CD4-positive, alpha-beta T cell treated with Interleukin-17A for 4 hours (primary cell): ENCODE results near the gene KDM4B.

ENCODE experiments used
- DNase-seq: peaks from one replicate; pipeline ENCODE4 v3.0.0-alpha.2; 2020; ENCODE audit warnings: mixed read lengths

KDM4B gene

DNA sequence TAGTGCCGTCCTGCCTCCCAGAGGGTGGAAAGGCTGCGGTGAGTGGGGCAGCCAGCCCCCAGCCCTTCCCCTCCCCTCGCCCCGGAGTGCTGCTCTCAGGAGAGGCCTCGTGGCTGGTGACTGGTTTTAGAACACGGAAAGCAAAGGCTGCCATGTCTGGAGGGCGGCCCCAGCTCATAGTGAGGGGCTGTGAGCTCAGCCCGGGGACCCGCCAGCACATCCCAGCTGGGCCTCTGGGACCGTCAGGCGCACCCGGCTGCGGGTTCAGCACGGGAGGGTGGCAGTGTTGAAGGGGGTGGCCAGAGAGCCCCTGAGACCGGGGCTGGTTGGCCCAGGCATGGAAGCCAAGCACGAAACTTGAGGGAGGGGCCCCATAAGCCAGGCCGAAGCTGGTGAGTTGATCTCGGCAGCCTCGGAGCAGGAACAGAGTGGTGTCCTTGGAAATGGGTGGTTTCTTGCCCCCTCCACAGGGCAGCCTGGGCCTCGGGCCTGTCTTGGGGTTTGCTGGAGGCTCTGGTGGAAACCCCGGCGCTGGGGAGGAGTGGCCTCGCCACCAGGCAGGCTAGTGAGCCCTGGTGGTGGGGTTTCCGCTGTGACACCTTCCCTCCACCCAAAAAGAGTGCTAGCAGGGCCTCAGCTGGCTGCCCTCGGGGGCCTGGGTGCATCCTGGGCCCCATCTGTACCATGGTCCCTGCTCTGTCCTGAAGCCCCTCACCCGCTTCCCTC is 157.7 kb downstream of the KDM4B start:
- no peak for DNase-seq

- DNase-seq: no peak
These were observed 158.8 kb downstream of the KDM4B start for GRCh38 chr19:5127717-5128116.

DNA sequence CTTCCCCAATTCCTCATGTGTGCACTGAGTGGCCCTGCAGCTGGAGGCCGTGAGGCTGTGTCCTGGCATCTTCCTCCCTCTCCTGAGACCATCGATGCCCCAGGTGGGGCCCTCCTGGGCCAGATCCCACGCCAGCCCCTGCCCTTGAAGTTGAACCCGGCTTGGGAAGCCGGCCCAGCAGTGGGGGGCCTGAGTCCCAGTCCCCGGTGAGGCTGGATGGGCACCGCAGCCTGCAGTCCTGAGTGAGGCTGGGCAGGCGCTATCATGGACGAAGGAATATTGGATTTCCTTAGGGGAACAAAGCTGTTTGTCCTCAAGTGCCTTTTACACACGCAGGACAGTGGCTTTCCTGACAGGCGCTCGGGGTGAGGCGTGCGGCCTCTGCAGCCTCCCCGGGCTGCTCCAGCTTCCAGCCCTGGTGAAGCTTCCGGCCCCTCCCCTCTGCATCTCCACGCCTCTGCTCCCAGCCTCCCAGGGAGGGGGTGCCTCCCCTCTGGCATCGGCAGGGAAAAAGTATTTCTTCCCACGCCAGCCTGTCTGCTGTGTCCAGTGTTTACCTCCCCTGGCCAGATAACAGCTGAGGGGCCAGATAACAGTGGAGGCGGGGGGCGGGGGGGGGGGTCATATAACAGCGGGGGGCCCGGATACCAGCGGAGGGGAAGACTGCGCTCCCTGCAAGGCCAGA is 159.5 kb downstream of the KDM4B start:
- DNase-seq: no peak

DNA sequence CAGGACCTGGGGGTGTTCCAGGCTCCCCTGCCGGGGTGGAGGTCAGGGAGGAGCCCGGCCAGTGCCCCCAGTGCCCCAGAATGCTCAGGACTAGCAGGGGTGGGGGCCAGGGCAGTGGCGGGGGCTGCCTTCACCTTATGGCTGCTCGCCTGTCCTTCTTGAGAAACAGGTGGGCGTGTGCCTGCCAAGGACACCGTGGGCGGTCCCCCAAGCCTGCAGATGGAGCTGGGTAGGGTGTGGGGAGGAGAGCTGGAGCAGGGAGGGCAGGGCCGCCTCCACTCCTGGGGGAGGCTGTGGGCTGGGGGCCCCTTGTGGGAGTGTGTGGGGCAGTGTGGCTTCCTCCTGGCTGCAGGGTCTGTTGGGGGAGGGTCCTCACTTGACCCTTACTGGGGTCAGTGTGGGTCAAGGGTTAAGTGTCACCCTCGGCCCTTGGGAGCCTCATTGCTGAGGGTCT is 160.1 kb downstream of the KDM4B start:
- DNase-seq: no peak

DNA sequence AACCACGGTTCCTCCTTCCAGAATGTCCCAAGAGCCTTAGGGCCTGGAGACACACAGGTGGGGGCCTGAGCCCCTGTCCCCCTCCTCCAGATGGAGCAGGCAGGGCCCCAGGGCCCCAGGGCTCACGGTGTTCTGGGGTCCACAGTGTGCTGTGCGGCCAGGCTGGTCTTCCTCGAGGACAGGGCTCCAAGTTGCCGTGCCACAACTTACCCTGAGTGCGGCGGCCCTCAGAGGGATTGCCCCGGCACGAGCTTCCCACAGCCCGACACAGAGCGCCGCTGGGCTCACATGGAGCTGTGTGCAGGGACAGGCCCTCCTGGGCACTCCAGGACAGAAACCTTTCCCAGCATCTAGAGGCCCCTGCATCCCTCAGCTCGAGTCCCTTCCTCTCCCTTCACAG is 160.8 kb downstream of the KDM4B start:
- DNase-seq: no peak

- DNase-seq: peak; percentile 63
These were observed 161.6 kb downstream of the KDM4B start for GRCh38 chr19:5130371-5131030.

GRCh38 chr19:5131031-5131505 is 162.2 kb downstream of the KDM4B start:
- DNase-seq: peak; percentile 18

- peak; percentile 44 for DNase-seq
These were observed 162.7 kb downstream of the KDM4B start for GRCh38 chr19:5131506-5132205.

DNA sequence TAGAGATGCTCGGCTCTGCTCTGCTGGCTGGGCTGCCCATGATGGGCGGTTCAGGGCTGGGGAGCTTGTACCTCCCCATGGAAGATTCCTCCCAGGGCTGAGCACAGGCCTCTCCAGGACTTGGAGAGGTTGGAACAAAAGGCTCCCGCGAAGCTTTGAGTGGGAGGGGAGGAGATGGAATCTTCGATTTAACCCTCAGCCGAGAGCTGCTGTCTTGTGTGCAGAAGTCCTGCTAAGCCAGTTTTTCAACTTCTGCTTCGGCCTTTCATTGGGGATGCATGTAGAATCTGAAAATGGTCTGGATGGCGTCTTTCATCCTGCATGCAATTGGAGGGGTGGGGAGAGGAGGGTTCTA is 163.3 kb downstream of the KDM4B start:
- no peak for DNase-seq

GRCh38 chr19:5132698-5133651 is 164.1 kb downstream of the KDM4B start:
- DNase-seq: no peak

GRCh38 chr19:5133986-5134595 is 165.2 kb downstream of the KDM4B start:
- no peak for DNase-seq

GRCh38 chr19:5134691-5135090 is 165.8 kb downstream of the KDM4B start:
- DNase-seq: no peak

DNA sequence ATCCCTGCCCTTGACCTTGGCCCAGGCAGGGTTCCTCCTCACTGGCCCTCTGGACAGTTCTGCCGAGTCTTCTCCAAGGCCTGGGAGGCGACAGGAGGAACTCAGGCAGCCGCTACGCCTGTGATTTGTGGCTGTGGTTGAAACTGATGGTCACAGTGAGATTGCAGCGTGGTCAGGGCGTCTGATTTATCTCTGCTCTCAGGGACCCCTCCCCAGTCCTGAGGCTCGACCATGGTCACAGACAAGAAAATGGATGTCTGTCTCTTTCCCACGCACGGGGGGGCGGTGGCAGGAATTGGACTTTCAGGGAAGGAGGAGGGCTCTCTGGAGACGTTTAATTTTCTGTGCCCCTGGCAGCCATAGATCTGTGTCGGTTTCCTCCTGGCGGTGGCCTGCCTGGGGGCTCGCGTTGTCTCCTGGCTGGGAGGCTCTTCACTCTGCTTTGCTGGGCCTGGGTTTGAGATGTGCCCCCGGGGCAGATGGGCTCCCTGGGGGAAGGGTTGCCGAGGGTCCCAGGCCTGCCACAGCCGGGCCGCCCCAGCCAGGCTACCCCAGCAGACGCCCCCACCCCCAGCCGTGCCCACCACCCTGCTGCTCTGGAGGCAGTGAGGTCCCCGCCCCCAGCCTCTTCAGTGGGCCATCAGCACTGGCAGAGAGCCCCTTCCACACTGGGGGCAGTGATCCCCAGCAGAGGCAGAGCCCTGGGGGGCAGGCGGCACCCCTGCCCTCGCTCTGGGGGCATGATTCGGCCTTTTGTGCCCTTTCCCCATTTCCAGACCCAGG is 167.4 kb downstream of the KDM4B start:
- no peak for DNase-seq

GRCh38 chr19:5137114-5137513 is 168.2 kb downstream of the KDM4B start:
- DNase-seq: no peak

GRCh38 chr19:5137571-5138124 is 168.7 kb downstream of the KDM4B start:
- DNase-seq: no peak

GRCh38 chr19:5138606-5139582 is 170.0 kb downstream of the KDM4B start:
- peak; percentile 76 for DNase-seq

- DNase-seq: no peak
These were observed 170.8 kb downstream of the KDM4B start for GRCh38 chr19:5139583-5140325.

DNA sequence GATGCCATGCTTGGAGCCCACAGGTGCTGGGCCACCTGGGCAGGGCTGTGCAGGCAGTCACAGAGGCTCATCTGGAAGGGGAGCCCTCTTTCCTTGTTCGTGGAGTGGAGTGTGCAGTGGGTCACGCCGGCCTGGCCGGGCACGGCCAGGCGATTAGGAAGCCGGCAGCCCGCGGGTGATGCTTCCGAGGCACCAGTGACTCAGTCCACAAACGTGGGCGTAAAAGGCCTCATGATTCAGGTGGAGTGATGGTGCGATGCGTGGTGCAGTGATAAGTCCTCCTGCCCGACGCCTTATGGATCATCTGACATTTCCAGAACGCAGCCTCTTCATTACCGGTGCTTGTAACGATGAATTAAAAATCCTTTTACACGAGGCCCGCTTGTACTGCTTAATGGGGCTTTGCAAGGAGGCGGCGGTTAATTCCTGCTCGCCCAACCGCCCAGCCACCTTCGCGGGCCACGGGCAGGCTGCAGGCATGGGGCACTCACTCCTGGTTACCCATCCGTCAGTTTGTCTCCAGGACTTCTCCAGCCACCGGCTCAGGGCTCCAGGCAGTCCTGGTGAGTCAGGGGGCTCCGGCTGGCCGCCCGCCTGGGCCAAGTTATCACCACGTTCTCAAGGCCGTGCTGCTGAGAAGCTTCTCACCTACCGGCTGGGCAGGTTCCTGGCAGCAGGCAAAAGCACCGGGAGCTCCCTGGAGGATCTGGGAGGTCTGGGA is 172.4 kb downstream of the KDM4B start:
- DNase-seq: no peak
